ENCODE data around the gene FKBP5.

GRCh38 chr6:35728683-35729678 lies 40.3 kb upstream of the FKBP5 start:
- TF ChIP-seq CTCF (IDR thresholded peaks at IDR 0.05) (no peak), POLR2AphosphoS5 (IDR thresholded peaks at IDR 0.05; ENCODE audit: insufficient read depth in 1 of 2, low read depth in 1 of 2) (peak; percentile 11 to 18), POLR2A (IDR thresholded peaks at IDR 0.05) (no peak)
